ENCODE data around the gene SLC35G6. TPM values are rescaled to one million over a fixed set of nuclear protein-coding genes. Genes with fewer than 3 reads are reported as not detected.

Gene SLC35G6
- total RNA-seq, 1 donor from 2014 or later: not detected

GRCh38 chr17:7484067-7484918, 3.0 kb downstream of the SLC35G6 start, which contains the start of gene POLR2A:
TSS of gene POLR2A (plus strand) at chr17:7484366.
- H3K4me1 ChIP-seq: peaks cover 12 to 50% of the 10 kb centered on the region in 2 donors

GRCh38 chr17:7484919-7485377, 3.7 kb downstream of the SLC35G6 start:
- no peaks in the 10 kb centered on the region for H3K9me3 ChIP-seq
- H3K27me3 ChIP-seq: no peaks in the 10 kb centered on the region
- intact Hi-C loops (cut with DNase I): loop anchor here (1.0 to 10.0 kb wide), 11 partner anchors 30 to 672 kb away; partner anchors contain the start of genes CYB5D1, FXR2, GABARAP and KCTD11
- DNase-seq (ENCODE audit: low spot score in 2 of 2): no peak
- H3K4me1 ChIP-seq: peaks cover 12 to 46% of the 10 kb centered on the region in 2 donors
- H3K4me3 ChIP-seq: peak overlapping the region; percentile 71 to 84
- H3K27ac ChIP-seq: peak overlapping the region; percentile 98 to 100
- peak in 1 of 3 experiments; percentile 18 for TF ChIP-seq CTCF (IDR thresholded peaks at IDR 0.05)
- H3K36me3 ChIP-seq: no peaks in the 10 kb centered on the region

More at GRCh38 chr17:7484067-7484918, 3.0 kb downstream of the SLC35G6 start, which contains the start of gene POLR2A:
- DNase-seq (ENCODE audit: low spot score in 2 of 2): peak; percentile 96 to 99
- no peaks in the 10 kb centered on the region for H3K9me3 ChIP-seq
- H3K36me3 ChIP-seq: no peaks in the 10 kb centered on the region
- peak within 1 kb of the TSS; percentile 98 to 100 for H3K27ac ChIP-seq
- H3K27me3 ChIP-seq: no peaks in the 10 kb centered on the region
- H3K4me3 ChIP-seq: peak within 1 kb of the TSS; percentile 71 to 84
- intact Hi-C loops (cut with DNase I): loop anchor here (1.0 to 10.0 kb wide), 11 partner anchors 29 to 673 kb away; partner anchors contain the start of genes CYB5D1, FXR2, GABARAP and KCTD11
- TF ChIP-seq CTCF (IDR thresholded peaks at IDR 0.05): no peak

GRCh38 chr17:7486181-7486580, 4.9 kb downstream of the SLC35G6 start:
- intact Hi-C loops (cut with DNase I): loop anchor here (10.0 kb wide), 2 partner anchors 199 to 369 kb away; partner anchors contain the start of genes CYB5D1, NAA38, TMEM88 and TP53
- no peak for TF ChIP-seq CTCF (IDR thresholded peaks at IDR 0.05)
- H3K9me3 ChIP-seq: no peaks in the 10 kb centered on the region
- H3K36me3 ChIP-seq: peaks cover 0 to under 1% of the 10 kb centered on the region in 2 donors
- DNase-seq (ENCODE audit: low spot score in 2 of 2): no peak
- peaks cover 12 to 39% of the 10 kb centered on the region in 2 donors for H3K4me1 ChIP-seq
- no peaks in the 10 kb centered on the region for H3K27me3 ChIP-seq
- H3K4me3 ChIP-seq: peak overlapping the region; percentile 71 to 84
- H3K27ac ChIP-seq: no peak overlapping the region

- Histone ChIP-seq H3K27me3 (no peaks in the 10 kb centered on the region), H3K27ac (no peak overlapping the region), H3K36me3 (peaks cover 0 to 4% of the 10 kb centered on the region in 2 donors), H3K4me1 (peaks cover 12 to 34% of the 10 kb centered on the region in 2 donors), H3K9me3 (no peaks in the 10 kb centered on the region), H3K4me3 (no peak overlapping the region)
- DNase-seq (ENCODE audit: low spot score in 2 of 2): no peak
- intact Hi-C loops (cut with DNase I): no loop called here
- TF ChIP-seq CTCF (IDR thresholded peaks at IDR 0.05): no peak
These were observed 8.9 kb downstream of the SLC35G6 start for GRCh38 chr17:7490144-7490543.

GRCh38 chr17:7491583-7491982, 10.3 kb downstream of the SLC35G6 start:
- TF ChIP-seq CTCF (IDR thresholded peaks at IDR 0.05): no peak
- DNase-seq (ENCODE audit: low spot score in 2 of 2): no peak
- no peaks in the 10 kb centered on the region for H3K27me3 ChIP-seq
- H3K9me3 ChIP-seq: no peaks in the 10 kb centered on the region
- H3K27ac ChIP-seq: no peak overlapping the region
- H3K36me3 ChIP-seq: peaks cover 10 to 13% of the 10 kb centered on the region in 2 donors
- peaks cover 2 to 21% of the 10 kb centered on the region in 2 donors for H3K4me1 ChIP-seq
- no peak overlapping the region for H3K4me3 ChIP-seq
- intact Hi-C loops (cut with DNase I): no loop called here
